Stimulated activated CD4-positive, alpha-beta T cell treated with anti-CD3 and anti-CD28 coated beads, Interleukin-4, amount 100 ng/mL, for 48 hours (primary cell): Measurements from ENCODE around the gene ZNF576.
"Not testable (repeated sequence)": the region's sequence is repeated elsewhere in the genome, so short reads cannot be mapped to it uniquely, and the experiment has no call there.

Source experiments
- DNase-seq, 2 donors: peaks; one replicate each; pipeline ENCODE4 v3.0.0-alpha.2; 2020; ENCODE audit warnings: low read depth in 2 of 2

ZNF576 gene

GRCh38 chr19:43575156-43575950, 21.0 kb upstream of the ZNF576 start, which contains the start of the genes PINLYP and XRCC1:
Gene PINLYP (plus strand): TSS chr19:43575801. CDS start chr19:43577192, 1,391 bp downstream.
Gene XRCC1 (minus strand): TSS chr19:43575527. CDS start chr19:43575458, 69 bp downstream.
- DNase-seq: peak; percentile 92 to 96

GRCh38 chr19:43575955-43576878, 20.2 kb upstream of the ZNF576 start:
- DNase-seq: no peak

- DNase-seq: no peak
These were observed 17.6 kb upstream of the ZNF576 start for GRCh38 chr19:43578787-43579186.

GRCh38 chr19:43581467-43581866, 14.9 kb upstream of the ZNF576 start:
- DNase-seq: no peak

GRCh38 chr19:43582495-43582894, 13.9 kb upstream of the ZNF576 start:
- DNase-seq: no peak

- DNase-seq: no peak
These were observed 11.9 kb upstream of the ZNF576 start for GRCh38 chr19:43584484-43584883.

- DNase-seq: no peak
These were observed 10.0 kb upstream of the ZNF576 start for GRCh38 chr19:43586346-43586745.

GRCh38 chr19:43587029-43587428, 9.4 kb upstream of the ZNF576 start:
- DNase-seq: not testable (repeated sequence)

GRCh38 chr19:43589277-43589676, 7.1 kb upstream of the ZNF576 start:
- DNase-seq: no peak

- DNase-seq: no peak
These were observed 6.7 kb upstream of the ZNF576 start for GRCh38 chr19:43589678-43590077.

GRCh38 chr19:43591904-43592772, 4.3 kb upstream of the ZNF576 start:
- no peak for DNase-seq

- no peak for DNase-seq
These were observed 3.5 kb upstream of the ZNF576 start for GRCh38 chr19:43592800-43593350.

GRCh38 chr19:43594081-43594697, 2.2 kb upstream of the ZNF576 start:
- no peak for DNase-seq

- peak; percentile 58 to 61 for DNase-seq
These were observed 1.4 kb upstream of the ZNF576 start for GRCh38 chr19:43594710-43595604.

- DNase-seq: no peak
These were observed 793 bp upstream of the ZNF576 start for GRCh38 chr19:43595605-43595998.

GRCh38 chr19:43596842-43597461, 557 bp downstream of the ZNF576 start:
- DNase-seq: no peak

GRCh38 chr19:43597876-43598275, 1.5 kb downstream of the ZNF576 start:
- no peak for DNase-seq

GRCh38 chr19:43598445-43599240, 2.2 kb downstream of the ZNF576 start:
- DNase-seq: no peak
